GM12874 (cell line): ENCODE data around the gene NKAP.

Experiments
- CTCF ChIP-seq: IDR thresholded peaks from 2 replicates; pipeline ENCODE4 v1.5.1; 2011; ENCODE audit warnings: low read depth, mild to moderate bottlenecking, control low read depth, low read length, moderate library complexity; ENCODE audit not compliant: insufficient read depth

Gene NKAP

GRCh38 chrX:119943185-119943988, at the start of gene NKAP:
Gene NKAP (minus strand): TSS chrX:119943751. CDS start chrX:119943605, 146 bp downstream.
- no peak for TF ChIP-seq CTCF

DNA sequence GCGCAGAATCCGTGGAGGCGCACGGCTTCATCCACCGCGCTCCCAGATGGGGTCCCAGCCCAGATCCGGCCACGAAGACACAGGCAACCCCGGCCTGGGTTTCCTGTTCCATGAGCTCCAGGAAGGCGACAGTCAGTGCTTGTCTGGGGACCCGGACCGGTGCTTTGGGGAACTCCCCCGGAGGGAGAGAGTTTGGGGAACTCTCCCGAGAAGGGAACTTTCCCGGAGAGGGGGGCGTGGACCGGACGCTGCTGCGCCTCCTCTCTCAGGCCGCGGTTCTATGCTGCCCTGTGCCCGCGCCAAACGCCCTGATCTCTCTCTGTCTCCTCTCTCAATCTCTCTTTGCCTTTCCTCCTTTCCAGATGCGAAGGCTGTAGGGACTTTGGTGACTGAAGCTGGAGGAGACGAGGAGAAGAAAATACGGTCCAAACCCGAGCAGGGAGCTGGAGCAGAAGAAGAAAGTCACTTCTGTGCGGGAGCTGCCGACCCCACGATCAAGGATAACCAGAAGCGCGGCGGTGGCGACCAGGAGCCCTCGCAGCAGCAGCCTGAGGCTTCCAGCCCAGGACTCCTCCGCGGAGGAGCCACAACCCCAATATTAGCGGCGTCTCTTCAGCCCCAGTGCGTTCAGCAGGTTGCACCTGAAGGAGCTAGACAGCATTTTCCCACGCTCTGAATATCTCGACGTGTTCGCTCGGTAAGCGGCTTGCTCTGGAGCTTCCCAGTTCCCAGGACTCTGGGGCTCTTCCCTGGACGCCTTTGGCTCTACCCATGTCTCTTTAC, 47.6 kb upstream of the NKAP start:
- TF ChIP-seq CTCF, result no peak

DNA sequence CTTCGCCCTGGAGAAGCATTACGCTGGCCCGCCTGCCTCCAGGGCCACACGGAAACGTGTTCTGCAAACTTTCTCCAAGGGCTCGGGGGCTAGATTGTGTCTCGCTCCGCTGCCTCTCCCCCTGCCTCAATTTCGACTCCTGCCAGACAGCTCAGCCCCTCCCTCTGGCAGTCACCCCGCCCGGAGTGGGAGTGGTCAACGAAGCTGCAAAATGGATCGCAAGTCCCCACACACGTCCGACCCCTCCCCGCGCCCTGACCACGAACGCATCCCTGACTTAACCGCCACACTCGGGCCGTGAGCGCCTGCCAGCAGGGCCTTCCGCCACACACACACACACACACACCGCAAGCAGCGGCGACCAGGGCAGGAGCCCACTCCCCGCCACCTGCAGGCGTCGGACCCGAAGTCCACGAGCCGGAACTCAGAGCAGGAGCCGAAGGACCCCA, 47.0 kb upstream of the NKAP start:
- no peak for TF ChIP-seq CTCF

GRCh38 chrX:119989905-119990555, 46.5 kb upstream of the NKAP start:
- no peak for TF ChIP-seq CTCF

DNA sequence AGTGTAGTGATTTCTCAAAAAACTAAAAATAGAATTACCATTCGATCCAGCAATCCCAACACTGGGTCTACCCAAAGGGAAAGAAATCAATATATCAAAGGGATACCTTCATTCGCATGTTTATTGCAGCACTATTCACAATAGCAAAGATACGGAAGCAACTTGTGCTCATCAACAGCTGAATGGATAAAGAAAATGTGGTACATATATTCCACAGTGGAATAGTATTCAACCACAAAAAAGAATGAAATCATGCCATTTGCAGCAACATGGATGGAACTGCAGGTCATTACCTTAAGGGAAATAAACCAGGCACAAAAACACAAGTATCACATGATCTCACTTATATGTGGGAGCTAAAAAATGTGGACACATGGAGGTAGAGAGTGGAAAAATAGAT, 42.7 kb upstream of the NKAP start:
- TF ChIP-seq CTCF, result no peak

DNA sequence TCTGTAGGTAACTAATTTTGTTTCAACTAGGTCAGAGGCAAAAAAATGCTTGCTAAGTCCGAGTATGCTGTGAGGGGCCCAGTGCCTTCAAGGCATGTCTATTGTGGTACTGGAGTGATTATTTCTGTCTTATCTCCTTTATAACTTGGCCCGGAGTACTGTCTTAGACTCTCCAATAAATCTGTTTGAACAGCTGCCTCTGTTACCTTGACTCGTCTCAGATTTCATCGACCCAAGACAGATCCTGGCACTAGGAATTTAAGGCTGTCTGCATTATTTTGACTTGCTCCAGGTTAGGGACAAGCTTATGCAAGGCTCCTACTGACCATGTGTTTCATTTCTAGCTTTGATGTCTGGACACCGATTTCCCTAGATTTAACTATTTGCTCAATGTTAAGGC, 41.1 kb upstream of the NKAP start:
- TF ChIP-seq CTCF, result no peak

GRCh38 chrX:119983494-119983893, 39.9 kb upstream of the NKAP start:
- no peak for TF ChIP-seq CTCF
